Measurements from ENCODE around the gene VWA1.
A peak's percentile ranks its signal among the peaks of the same experiment; 100 is the strongest.
"Not testable (repeated sequence)": the region's sequence is repeated elsewhere in the genome, so short reads cannot be mapped to it uniquely, and the experiment has no call there.

Gene VWA1

DNA sequence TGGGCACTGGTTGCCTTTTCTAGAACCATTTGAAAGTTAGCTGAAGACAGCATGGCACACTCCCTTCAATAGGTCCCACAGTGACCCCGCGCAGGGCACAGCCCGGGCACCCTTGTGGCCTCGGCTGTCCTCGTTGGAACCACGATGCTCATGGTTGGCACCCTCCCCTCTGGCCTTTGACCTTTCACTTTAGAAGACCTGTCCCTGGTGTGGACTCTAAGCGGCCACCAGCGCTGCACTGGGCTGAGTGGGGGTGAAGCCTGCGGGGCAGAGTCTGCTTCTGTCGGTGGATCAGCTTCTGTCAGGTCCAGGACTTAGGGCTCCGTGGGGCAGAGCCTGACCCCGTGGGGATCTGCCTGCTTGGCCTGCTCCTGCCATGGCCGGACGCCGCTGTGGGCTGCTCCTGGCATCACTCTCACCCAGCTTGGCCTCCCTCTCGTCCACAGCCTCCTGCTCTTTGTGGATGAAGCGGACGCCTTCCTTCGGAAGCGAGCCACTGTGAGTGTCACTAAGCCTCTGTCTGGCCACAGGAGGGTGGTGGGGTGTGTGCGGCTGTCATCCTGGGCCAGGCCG lies 21.3 kb downstream of the VWA1 start:
- DNase-seq (ENCODE audit: low read depth in 2 of 2): not testable (repeated sequence)

- DNase-seq (ENCODE audit: low read depth in 2 of 2): not testable (repeated sequence)
Observed at GRCh38 chr1:1459156-1459555, 23.7 kb downstream of the VWA1 start.

DNA sequence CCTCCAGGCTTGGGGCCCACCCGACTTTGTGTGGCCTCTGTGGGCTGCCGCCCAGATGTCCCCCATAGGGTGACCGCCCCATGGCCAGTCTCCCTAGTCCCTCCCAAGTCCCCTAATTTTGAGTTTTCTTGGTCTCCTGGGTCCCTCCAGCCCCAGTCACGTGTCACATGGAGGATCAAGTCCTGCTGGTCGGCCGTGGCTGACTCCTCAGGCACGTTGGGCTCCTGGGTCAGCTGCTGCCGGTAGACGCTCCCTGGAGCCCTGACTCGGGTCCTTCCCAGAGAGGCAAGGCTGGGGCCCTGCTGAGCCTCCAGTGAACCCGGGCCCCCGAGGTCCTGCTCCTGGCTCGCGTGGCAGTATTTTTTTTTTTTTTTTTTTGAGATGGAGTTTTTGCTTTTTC lies 24.2 kb downstream of the VWA1 start:
- not testable (repeated sequence) for DNase-seq (ENCODE audit: low read depth in 2 of 2)

DNA sequence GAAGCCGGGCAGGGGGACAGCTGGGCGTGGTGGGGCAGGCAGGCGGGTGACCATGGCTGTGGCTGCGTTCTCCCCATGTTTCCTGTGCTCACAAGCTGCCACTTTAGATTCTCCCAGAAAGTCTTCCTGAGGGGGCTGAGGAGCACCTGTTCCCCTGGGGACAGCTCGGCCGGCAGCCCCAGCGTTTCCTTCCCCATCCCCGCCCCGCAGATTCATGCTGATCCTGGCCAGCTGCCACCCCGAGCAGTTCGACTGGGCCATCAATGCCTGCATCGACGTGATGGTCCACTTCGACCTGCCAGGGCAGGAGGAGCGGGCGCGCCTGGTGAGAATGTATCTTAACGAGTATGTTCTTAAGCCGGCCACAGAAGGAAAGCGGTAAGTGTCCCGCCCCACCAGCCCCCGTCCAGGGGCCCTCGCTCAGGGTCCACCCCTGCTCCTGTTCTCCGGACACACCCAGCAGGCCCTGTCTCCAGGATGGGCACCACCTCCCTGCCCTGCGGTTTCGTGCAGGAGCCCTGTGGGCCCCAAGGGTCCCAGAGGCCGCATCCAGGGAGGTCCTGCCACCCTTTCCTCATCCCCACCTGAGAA lies 25.1 kb downstream of the VWA1 start:
- DNase-seq (ENCODE audit: low read depth in 2 of 2): no peak

GRCh38 chr1:1461721-1462317 lies 26.3 kb downstream of the VWA1 start:
- no peak for DNase-seq (ENCODE audit: low read depth in 2 of 2)

DNA sequence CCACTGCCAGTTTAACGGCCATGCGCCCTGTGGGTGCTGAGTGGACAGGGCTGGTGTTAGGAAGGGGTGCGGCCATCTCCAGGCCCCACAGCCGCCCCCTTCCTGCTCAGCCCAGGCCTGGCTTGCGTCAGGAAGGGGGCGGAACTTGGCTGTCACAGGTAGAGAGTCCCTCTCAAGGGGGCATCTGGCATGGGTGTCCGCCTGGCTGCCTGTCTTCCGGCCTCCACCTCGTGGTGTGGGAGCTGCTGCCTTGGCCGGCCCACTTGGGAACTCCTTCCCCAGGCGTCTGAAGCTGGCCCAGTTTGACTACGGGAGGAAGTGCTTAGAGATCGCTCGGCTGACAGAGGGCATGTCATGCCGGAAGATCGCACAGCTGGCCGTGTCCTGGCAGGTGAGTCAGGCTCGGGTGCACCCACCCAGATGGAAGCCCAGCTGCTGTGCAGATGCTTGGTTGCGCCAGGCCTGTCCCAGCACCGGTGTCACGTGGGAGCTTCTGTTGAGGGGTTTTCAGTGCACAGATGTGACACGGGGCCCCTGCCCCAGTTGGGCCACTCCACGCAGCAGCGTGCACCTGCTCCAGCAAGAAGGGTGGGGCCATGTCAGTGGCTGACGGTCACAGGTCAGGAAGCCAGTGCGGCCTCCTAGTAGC lies 27.0 kb downstream of the VWA1 start:
- no peak for DNase-seq (ENCODE audit: low read depth in 2 of 2)

DNA sequence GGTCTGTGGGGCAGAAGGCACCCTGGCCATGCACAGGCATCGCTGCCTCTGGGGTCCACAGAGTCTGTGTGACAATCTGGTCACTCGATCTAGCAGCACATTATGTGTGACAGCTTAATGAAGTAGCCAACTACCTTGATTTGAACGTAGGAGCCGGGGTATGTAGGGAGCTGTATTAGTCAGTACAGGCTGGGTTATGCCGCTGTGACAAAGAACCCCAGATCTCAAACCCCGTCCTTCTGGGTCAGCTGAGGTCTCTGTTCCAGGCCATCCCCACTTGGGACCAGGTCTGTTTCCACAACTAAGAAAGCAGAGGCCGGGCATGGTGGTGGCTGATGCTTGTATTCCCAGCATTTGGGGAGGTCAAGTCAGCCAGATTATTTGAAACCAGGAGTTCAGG lies 27.8 kb downstream of the VWA1 start:
- no peak for DNase-seq (ENCODE audit: low read depth in 2 of 2)

DNA sequence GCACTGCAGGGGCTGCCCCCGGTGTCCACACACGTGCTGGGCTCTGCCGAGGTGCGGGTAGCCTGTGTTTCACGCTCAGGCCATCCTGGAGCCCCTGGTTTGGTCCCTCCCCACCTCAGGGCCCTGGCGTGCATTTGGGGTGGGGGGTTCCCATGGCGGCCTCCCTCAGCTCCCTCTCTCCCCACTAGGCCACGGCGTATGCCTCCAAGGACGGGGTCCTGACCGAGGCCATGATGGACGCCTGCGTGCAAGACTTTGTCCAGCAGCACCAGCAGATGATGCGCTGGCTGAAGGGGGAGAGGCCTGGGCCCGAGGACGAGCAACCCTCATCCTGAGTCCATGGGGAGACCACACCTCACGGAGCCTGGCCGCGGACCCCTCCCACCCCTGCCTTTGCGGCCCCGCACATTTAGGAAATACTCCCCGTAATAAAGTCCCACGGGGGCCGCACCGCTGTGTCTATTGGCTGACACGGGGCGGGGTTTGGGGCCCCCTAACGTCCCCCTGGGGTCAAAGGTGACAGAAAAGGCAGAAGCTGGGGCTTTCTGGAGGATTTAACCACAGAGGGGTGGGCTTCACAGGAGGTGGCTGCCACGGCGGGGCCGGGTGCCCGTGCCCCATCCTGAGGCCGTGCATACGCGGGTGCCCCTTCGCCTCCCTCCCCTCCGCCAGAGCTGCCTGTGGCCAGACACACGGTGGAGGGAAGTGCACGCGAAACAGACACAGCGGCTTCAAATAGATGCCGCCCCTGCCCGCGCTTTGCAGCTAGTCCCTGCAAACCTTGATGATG lies 32.9 kb downstream of the VWA1 start:
- DNase-seq (ENCODE audit: low read depth in 2 of 2): not testable (repeated sequence)

DNA sequence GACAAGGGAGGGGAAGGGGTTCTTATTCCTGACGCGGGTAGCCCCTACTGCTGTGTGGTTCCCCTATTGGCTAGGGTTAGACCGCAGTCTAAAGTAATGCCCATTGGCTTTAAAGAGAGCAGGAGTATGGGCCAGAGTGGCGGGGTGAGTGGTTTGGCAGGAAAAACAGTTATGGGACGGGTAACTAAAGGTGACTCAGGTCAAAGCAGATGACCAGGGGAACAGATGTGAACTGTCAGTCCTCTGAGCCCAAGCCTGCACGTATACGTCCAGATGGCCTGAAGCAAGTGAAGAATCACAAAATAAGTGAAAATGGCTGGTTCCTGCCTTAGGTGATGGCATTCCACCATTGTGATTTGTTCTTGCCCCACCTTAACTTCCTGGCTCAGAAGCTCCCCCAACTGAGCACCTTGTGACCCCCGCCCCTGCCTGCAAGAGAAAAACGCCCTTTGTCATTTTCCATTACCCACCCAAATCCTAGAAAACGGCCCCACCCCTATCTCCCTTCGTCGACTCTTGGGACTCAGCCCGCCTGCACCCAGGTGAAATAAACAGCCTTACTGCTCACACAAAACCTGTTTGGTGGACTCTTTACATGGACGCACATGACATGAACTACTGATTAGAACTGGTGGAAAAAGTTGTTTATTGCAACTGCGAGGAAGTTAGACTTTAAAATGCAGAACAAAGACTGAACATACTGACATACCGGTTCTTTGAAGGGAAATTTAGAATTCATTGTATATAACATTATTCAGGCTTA lies 35.3 kb downstream of the VWA1 start:
- DNase-seq (ENCODE audit: low read depth in 2 of 2): no peak

GRCh38 chr1:1471389-1472052 lies 36.0 kb downstream of the VWA1 start, which contains the start of gene ATAD3B:
ATAD3B (plus strand) TSS chr1:1471765; CDS start chr1:1471885, 120 bp downstream.
- peak; percentile 76 to 80 for DNase-seq (ENCODE audit: low read depth in 2 of 2)

DNA sequence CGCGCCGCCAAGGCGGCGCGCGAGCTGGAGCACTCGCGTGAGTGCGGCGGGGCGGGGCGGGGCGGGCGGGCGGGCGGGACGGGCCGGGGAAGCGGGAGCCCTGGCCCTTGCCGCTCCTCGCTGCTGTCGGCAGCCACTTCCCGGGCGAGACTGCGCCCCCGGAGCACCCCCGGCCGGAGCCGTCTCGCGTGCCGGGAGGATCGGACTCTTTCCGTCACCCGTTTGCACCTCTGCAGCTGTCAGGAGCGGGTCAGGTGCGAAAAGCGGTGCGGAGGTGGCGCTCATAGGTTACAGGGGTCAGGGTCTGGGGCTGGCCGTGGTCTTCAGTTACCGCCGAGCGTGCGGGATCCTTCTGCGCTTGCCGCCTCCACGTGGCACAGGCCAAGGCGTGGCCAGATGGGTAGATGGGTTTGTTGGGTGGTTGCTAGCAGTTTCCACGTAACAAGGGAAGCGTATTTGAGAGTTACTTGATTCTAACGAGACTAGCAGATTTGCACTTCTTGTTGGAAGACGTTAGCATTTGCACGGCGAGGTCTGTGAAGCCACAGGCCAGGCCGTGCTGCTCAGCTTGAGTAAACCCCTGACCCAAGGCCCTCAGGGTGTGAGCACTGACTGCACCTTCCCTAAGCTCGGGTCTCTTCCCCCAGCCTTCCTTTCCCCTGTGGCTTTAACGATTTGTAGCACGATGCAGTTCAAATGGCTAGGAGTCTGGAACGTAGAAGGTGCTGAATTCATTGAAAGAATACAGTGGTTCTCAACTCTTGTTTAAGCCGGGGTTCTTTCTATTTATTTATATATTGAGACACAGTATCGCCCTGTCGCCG lies 36.8 kb downstream of the VWA1 start:
- DNase-seq (ENCODE audit: low read depth in 2 of 2): not testable (repeated sequence)

- DNase-seq (ENCODE audit: low read depth in 2 of 2): not testable (repeated sequence)
Observed at GRCh38 chr1:1476011-1476410, 40.5 kb downstream of the VWA1 start.

DNA sequence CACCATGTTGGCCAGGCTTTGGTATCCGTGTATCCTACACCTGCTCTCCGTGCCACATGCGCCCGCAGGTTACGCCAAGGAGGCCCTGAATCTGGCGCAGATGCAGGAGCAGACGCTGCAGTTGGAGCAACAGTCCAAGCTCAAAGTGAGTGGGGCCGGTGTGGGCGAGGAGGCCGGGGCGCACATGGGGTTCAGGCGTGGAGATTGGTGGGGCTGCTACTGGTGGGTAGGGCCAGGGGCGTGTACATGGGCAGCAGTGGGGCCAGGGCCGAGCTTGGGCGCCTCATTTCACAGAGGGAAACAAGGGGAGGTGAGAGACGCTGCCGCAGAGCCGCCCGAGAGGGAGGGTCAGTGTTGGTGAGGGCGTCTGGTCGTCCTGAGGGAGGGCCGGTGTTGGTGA lies 41.7 kb downstream of the VWA1 start:
- DNase-seq (ENCODE audit: low read depth in 2 of 2): no peak

DNA sequence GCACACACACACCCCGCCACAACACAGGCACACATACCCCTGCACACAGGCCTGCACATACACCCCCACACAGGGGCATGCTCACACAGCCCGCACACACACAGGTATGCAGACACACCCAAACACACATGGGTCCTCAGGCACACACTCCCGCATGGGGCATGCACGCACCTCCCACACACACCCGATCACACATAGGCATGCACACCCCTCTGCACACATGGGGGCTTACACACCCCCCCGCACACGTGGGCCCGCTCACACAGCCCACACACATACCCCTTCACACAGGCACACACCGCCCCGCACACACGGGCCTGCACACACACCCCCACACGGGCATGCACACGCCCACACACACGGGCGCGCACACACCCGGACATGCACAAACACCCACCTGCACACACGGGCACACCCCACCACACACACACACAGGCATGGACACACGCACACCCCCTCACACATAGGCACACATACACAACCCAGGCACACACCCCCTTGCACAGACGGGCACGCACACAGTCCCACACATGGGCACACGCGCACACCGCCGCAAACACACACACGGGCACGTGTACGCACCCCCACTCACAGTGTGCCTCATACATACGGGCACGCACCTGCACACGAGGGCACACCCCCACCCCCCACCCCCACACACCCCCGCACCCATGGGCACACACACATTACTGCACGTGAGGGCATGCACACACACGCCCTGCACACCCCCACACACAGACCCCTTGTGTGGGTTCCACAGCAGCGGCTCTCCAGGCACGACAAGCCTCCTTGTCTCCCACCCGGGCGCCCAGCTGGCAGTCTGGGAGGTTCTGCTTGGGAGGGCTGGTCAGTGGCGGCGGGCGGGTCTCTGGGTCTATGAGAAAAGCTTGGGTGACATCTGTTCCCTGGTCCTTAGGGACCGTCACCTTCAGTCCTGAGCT lies 44.3 kb downstream of the VWA1 start:
- no peak for DNase-seq (ENCODE audit: low read depth in 2 of 2)

DNA sequence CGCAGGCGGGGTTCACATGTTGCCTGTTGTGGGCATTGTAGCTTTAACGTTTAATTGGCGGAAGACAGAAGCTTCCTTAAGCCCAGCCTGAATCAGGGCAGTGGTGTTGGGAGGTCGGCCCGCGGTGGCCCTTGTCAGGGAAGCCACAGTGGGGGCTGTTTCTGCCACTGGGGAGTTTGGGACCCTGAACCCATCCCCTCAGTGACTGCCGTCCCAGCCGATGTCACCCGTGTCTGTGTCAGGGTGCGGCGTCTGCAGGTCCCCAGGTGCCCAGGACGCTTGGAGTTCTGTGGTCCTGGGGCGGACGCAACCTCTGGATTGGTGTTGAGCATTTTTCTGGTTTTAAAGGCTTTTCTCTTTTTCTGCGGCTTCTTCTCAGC lies 45.0 kb downstream of the VWA1 start:
- not testable (repeated sequence) for DNase-seq (ENCODE audit: low read depth in 2 of 2)

DNA sequence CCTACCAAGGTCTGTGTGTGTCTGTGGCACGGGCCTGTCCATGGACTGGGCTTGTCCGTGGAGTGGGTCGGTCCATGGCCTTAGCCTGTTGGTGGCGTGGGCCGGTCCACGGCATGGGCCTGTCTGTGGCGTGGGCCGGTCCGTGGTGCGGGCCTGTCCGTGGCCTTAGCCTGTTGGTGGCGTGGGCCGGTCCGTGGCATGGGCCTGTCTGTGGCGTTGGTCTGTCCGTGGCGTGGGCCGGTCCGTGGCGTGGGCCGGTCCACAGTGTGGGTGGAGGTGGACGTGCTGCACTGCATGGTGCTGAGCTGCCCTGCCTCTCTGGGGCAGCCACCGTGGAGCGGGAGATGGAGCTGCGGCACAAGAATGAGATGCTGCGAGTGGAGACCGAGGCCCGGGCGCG lies 46.3 kb downstream of the VWA1 start:
- not testable (repeated sequence) for DNase-seq (ENCODE audit: low read depth in 2 of 2)

DNA sequence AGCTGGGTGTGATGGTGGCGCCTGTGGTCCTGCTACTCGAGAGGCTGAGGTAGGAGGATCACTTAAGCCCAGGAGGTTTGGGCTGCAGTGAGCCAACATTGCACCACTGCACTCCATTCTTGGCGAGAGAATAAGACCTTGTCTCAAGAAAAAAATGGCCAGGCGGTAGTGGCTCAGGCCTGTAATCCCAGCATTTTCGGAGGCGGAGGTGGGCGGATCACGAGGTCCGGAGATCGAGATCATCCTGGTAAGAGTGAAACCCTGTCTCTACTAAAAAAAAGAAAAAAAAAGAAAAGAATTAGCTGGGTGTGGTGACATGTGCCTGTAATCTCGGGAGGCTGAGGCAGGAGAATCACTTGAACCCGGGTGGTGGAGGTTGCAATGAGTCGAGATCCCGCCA lies 47.4 kb downstream of the VWA1 start:
- no peak for DNase-seq (ENCODE audit: low read depth in 2 of 2)

DNA sequence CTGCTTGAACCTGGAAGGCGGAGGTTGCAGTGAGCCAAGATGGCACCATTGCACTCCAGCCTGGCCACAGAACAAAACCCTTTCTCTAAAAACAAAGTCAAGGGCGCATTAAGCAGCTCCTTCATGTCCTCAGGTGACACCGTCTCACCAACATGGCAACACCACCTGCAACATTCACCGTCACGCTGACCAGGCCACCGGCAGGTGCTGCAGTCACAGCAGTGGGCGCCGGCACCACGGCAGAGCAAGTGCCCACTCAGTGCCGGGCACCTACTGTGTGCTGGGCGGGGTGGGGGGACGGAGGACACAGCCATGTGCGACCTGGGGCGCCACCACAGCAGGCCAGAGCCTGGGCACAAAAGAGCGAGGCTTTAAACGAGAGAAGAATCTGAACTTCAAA lies 48.2 kb downstream of the VWA1 start:
- no peak for DNase-seq (ENCODE audit: low read depth in 2 of 2)

All from stimulated activated CD8-positive, alpha-beta memory T cell treated with anti-CD3 and anti-CD28 coated beads, Interleukin-7, amount 100 ng/mL, for 1 hour (primary cell).